HG02981 (cell line): Measurements from ENCODE around the gene INSC.

Experiments used
- ATAC-seq: cut with Tn5 transposase; IDR thresholded peaks from one replicate; pipeline ENCODE4 v1.9.1; 2021; ENCODE audit warnings: mild to moderate bottlenecking, moderate library complexity; ENCODE audit not compliant: unreplicated experiment

Gene INSC

DNA sequence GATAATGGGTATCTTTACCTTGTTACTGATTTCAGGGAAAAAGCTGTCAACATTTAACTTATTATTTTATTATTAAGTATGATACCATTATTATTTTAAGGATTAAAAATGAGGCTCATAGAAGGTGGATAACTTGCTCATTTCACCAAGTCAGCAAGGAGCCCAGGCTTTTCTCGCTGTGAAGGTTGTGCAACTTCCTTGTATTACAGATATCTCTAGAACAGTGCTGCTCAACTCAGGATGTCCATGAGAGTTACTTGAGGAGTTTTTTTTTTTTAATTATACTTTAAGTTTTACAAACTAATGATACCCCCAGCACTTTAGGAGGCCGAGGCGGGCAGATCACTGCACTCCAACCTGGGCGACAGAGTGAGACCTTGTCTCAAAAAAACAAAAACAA is 98.2 kb downstream of the INSC start:
- no peak for ATAC-seq

- no peak for ATAC-seq
Measured at GRCh38 chr11:15213471-15214231, 98.9 kb downstream of the INSC start.

DNA sequence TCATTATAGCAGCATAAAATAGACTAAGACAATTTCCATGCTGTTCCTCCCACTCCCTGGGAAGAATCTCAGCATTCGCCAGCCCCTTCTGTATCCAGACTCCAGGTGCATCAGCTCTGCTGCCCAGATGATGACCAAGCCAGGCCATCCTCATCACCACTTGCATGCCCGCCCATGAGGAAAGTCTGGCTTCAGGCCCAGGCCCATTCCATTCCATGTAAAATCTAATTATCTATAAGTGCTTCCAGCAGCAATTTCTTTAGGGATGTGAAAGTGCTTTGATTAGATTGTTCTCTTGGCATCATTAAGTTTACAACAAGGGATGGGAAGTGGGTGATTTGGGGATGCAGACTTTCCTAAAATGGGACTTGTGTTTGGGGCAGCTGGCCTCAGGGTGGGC is 100.3 kb downstream of the INSC start:
- ATAC-seq: no peak

DNA sequence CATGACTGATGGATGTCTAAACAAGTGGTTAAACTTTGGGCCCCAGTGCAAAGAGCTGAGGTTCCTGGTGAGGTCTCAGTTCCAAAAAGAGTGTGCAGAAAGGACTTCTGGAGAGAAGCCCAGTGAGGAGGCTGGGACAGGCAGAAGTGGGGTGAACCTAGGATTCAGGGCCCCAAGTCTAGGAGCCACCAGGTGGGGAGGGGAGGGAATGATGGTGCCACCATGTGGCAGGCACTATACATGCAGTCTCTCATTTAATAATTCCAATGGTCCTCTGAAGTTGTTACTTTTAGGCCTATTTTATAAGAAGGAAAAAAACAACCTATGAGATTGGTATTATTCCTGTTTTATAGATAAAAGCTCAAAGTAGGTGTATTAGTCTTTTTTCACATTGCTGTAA is 102.0 kb downstream of the INSC start:
- no peak for ATAC-seq

GRCh38 chr11:15217416-15217815 is 102.7 kb downstream of the INSC start:
- ATAC-seq: no peak

GRCh38 chr11:15222777-15223176 is 108.1 kb downstream of the INSC start:
- no peak for ATAC-seq

DNA sequence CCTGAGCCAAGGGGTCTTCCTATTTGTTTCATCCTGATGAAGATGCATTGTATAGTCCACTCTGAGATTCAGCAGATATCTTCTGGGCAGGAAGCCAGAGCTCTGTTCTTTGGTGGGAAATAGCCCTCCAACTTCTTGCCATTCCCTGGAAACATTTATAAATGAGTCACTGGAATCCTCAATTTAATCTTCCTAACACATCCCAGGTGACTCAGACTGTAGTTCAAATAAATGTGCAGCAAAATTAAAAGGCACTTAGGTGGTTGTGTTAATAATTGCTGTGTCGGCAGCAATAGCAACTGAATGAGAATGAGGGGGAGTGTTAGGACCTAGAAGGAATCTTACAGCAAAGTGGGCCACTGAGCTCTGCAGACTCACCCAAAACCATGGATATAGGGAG is 108.6 kb downstream of the INSC start:
- ATAC-seq: no peak

GRCh38 chr11:15224466-15224865 is 109.7 kb downstream of the INSC start:
- no peak for ATAC-seq

DNA sequence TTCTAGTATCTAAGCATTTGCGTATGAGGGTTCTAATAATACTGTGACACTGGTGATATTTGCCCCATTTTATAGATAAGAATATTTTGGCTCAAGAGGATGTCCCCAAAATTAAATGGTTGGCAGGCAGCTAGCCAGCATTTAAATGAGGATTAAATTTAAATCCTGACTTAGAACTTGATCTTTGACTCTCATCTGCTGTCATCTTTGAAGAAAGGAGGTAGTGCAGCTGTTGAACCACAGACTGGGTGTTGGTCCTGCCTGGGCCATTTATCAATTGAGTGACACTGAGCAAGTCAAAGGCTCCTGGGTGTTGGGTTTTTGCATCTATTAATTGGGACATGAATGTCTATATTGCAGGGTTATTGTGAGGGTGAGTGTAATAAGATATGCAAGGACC is 112.3 kb downstream of the INSC start:
- ATAC-seq: no peak

- ATAC-seq: no peak
Measured at GRCh38 chr11:15228331-15228849, 113.7 kb downstream of the INSC start.

DNA sequence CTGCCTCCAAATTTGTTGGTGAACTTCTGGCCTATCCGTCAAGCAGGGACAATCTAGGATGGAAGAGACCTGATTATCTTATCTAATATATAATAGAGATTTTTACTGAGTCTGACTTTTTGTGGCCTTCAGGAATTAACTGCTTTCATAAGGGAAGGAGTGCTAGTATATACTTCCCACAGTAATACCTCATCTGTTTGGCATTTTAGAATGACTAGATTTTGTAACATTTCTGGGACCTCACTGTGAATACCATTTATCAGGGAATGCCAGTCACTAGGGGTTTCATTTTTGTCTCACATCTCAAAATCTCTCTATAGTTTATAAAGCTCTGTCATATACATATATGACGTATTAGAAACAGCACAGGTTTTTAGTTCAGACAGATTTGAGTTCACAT is 114.3 kb downstream of the INSC start:
- no peak for ATAC-seq

DNA sequence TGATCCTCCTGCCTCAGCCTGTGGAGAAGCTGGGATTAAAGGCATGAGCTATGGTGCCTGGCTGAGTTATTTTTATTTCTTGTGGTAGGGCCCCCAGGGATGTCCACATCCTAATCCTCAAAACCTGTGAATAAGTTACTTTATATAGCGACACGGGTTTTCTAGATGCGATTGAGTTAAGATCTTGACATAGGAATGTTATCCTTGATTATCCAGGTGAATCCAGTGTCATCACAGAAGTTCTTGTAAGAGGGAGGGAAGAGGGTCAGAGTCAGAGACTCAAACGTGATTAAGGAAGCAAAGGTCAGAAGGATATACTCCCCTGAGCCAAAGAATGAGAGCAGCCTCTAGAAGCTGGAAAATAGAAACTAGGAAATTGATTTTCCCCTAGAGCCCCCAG is 117.8 kb downstream of the INSC start:
- no peak for ATAC-seq

DNA sequence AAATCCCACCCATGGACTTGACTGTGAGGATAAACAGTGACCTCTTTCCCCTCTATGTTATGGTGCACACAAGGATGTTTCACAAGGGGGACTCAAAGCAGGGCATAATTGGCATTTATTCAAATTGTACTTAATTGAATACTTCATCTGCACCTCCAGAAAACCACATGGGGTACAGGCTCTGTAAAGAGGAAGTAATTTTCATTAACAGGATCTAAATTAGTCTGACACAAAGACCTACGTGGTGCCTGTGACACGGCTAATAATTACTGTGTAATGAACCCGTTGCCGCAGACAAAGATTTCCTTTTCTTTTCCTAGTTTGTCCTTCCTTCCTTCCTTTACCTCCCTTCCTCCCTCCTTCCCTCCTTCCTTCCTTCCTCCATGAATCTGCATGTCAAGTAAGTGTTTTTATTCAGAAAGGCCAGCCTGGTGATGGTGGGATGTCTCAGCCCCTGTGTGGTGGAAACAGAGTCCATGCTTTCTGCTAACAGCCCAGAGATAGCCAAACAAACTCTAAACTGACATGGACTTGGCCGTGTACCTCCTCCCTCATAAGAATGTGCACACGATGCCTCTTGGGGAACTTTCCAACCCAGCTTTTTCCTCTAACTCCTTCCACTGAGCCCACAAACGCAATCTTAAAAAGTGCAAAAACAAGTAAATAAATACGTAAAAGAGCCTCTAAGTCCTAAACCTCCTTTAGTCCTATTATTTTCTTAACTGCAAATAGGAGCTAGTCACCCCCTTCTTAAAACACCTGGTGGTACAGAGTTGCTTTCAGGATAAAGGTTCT is 118.8 kb downstream of the INSC start:
- no peak for ATAC-seq

DNA sequence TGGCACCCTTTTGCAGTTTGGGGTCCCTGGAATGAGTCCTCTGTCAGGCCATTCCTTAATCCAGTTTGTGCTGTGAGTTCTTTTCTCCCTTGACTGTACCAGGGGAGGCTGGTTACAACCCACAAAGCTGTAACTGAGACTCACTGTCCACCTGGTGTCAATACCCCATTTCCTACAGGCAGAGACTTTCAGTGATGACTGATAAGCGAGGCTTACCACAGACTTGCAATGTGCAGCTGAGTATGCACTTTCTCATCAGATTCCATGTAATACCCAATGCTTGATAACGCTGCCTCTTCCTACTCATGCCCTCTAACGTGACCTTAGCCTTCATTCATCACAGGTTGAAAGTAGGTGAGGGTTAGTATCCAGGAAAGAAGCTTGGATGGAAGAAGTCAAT is 120.1 kb downstream of the INSC start:
- peak; percentile 80 for ATAC-seq

DNA sequence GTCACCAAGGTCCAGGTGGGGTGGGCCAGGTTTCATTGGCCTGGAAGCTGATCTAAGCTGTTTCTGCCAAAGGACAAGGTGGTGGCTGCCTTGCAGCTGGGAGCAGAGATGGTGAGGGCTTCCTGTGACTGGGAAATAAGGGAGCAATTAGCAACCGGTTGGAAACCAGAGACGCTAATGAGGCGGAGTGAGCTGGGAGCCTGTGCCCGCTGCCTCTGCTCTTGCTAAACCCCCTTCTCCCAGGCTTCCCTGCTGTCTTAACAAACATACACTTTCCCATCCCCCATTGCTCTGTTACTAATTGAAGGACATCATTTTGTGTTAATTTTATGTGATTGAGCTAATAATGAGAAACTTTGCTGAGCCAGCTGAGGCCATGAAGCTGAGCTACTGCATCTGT is 121.8 kb downstream of the INSC start:
- no peak for ATAC-seq

DNA sequence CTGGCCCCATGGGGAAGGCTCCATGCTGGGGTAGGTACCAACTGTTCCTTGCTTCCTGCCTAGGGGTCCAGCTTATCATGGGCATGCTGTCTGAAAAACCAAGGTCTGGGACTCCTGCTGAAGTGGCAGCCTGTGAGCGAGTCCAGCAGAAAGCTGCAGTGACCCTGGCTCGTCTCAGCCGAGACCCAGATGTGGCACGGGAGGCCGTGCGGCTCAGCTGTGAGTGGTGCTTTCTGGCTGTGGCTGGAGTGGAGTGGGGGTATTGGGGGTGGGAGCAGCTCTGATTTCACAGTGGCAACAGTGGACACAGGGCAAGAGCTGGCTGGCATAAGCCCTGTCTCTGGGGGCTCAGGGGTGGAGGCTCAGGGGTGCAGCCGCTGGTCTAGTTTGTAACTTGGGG is 124.1 kb downstream of the INSC start:
- no peak for ATAC-seq

DNA sequence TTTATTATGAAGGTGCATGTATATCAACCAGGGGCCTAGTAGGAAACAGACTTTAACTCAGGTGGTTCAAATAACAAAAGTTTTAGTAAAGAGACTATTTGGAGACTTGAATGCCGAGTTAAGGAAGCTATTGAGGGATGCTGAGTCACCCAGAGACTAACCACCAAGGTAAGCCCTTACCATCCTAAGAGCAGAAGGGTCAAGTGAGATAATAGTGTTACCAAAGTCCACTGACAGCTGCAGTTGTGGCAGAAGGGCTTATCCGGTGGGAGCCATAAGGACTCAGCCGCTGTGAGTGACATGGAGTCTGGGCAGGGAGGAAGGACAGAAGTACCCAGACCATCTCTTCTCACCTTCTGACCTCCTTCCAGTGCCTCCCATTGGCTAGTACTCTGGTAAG is 134.0 kb downstream of the INSC start:
- ATAC-seq: no peak

DNA sequence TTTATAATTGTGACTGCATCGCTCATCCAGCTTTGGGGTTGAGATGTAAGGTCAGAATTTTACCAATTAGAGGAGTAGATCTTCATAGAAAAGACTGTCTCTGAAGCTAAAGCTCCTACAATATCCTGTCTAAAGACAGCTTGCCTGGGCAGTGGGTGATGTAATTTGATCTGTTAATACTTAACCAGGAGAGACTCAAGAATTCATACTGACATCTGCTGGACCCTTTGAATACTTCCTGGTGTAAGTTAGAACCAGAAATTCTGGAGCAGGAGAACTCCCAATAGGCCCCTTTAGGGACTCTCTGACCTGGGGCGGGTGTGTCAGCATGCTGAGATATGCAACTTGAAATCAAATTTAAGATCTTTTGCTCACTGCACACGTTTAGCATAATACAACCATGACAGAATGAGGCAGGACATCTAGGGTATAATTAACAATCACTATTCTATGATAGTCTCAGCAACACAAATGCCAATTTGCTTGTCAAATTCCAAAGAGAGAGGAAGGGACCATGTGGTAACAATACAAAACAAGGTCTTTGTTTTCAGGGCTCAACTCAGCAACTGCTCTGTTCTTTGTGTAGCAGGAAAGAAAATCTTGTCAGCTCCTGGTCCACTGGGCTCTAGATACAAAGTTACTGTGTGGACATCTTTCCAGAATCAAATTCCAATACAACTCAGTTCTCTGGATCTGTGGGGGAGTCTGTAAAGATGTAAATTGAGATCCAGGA is 143.9 kb downstream of the INSC start:
- peak; percentile 93 for ATAC-seq

GRCh38 chr11:15266999-15267398 is 152.3 kb downstream of the INSC start:
- no peak for ATAC-seq

GRCh38 chr11:15268598-15268997 is 153.9 kb downstream of the INSC start:
- no peak for ATAC-seq

GRCh38 chr11:15275141-15275540 is 160.4 kb downstream of the INSC start:
- ATAC-seq: no peak

DNA sequence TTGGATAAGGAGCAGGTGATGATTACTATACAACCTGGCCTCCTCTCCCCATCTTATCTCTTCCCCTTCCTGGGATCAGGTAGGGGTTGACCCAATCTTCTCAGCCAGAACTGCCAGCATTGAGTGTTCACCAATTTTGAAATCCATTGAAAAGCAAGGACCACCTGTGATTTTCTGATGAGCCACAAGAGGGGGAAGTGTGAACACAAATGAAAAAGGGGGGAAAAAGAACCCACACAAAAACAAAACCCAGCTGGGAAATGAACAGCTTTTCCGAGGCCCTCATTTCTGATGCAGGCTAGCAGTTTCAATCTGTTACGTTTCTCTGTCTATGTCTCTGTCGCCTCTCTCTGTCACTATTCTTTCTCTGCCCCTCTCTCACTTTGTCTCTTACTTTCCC is 161.9 kb downstream of the INSC start:
- no peak for ATAC-seq
